ENCODE measurements around the gene PNN.

GRCh38 chr14:39212034-39212433 lies 37.0 kb downstream of the PNN start:
- TF ChIP-seq EZH2 (IDR thresholded peaks at IDR 0.05; ENCODE audit: borderline replicate concordance, control insufficient read depth, low read depth, low read length), result no peak
- TF ChIP-seq MAX (IDR thresholded peaks at IDR 0.05; ENCODE audit: low read depth, low read length), result no peak
- TF ChIP-seq TCF7 (IDR thresholded peaks at IDR 0.05; ENCODE audit: borderline replicate concordance), result no peak
- no peak for TF ChIP-seq POLR2A (IDR thresholded peaks at IDR 0.05; ENCODE audit: low read depth, low read length)
- no peak for TF ChIP-seq USF1 (IDR thresholded peaks at IDR 0.05; ENCODE audit: borderline replicate concordance, extremely low read length, insufficient read depth, low read depth, low read length)
- TF ChIP-seq FOXK2 (IDR thresholded peaks at IDR 0.05), result no peak

Data from GM12878 (cell line).